ENCODE results near the gene SEC14L5. TPM values are rescaled to one million over a fixed set of nuclear protein-coding genes. Genes with fewer than 3 reads are reported as not detected.

The SEC14L5 gene
- total RNA-seq, 1 donor from 2014 or later, result not detected

- TF ChIP-seq, protein P1, sequence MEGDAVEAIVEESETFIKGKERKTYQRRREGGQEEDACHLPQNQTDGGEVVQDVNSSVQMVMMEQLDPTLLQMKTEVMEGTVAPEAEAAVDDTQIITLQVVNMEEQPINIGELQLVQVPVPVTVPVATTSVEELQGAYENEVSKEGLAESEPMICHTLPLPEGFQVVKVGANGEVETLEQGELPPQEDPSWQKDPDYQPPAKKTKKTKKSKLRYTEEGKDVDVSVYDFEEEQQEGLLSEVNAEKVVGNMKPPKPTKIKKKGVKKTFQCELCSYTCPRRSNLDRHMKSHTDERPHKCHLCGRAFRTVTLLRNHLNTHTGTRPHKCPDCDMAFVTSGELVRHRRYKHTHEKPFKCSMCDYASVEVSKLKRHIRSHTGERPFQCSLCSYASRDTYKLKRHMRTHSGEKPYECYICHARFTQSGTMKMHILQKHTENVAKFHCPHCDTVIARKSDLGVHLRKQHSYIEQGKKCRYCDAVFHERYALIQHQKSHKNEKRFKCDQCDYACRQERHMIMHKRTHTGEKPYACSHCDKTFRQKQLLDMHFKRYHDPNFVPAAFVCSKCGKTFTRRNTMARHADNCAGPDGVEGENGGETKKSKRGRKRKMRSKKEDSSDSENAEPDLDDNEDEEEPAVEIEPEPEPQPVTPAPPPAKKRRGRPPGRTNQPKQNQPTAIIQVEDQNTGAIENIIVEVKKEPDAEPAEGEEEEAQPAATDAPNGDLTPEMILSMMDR (IDR thresholded peaks at IDR 0.05), result no peak
- Mint-ChIP-seq H3K4me1 (ENCODE audit: unreplicated experiment) (no peaks in the 10 kb centered on the region), H3K9me3 (ENCODE audit: unreplicated experiment) (no peaks in the 10 kb centered on the region), H3K27ac (ENCODE audit: unreplicated experiment) (no peak within 1 kb of the TSS), H3K36me3 (ENCODE audit: unreplicated experiment) (no peaks in the 10 kb centered on the region), H3K4me3 (ENCODE audit: unreplicated experiment) (no peak within 1 kb of the TSS), H3K27me3 (ENCODE audit: unreplicated experiment) (peaks cover 39% of the 10 kb centered on the region)
- DNase-seq (ENCODE audit: extremely low spot score, unreplicated experiment), result no peak
Measured at GRCh38 chr16:5065813-5066212, 107.7 kb downstream of the SEC14L5 start, which contains the start of gene C16orf89. TSS of gene C16orf89 (minus strand) at chr16:5065956. CDS start at chr16:5065908, 48 bp downstream.

DNA sequence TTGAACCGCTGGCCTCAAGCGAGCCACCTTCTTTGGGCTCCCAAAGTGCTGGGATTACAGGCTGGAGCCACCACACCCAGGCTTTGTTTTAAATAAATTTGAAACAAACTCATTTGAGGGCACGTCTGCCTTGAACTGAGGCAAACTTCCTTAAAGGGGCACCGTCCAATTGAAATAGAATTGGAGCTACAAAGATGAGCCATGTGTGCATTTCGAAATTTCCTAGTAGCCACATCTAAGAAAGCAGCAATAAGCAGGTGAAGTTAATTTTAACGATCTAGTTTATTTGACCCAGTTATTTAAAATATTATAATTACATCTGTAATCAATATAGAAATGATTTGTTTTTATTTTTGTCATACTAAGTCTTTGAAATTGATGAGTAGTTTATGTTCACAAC, 108.4 kb downstream of the SEC14L5 start:
- Mint-ChIP-seq H3K4me3 (ENCODE audit: unreplicated experiment) (no peak overlapping the region), H3K9me3 (ENCODE audit: unreplicated experiment) (no peaks in the 10 kb centered on the region), H3K36me3 (ENCODE audit: unreplicated experiment) (no peaks in the 10 kb centered on the region), H3K27me3 (ENCODE audit: unreplicated experiment) (peaks cover 39% of the 10 kb centered on the region), H3K4me1 (ENCODE audit: unreplicated experiment) (peaks cover 5% of the 10 kb centered on the region), H3K27ac (ENCODE audit: unreplicated experiment) (no peak overlapping the region)
- TF ChIP-seq, protein P1 (IDR thresholded peaks at IDR 0.05), result no peak
- no peak for DNase-seq (ENCODE audit: extremely low spot score, unreplicated experiment)

Other genes starting within 250 kb of the SEC14L5 start
- 30.0 TPM in 2 replicates for gene ANKS3, start 224.1 kb upstream of the SEC14L5 start, total RNA-seq
- 1.2 and 1.7 TPM in 2 replicates for gene DNAAF8, start 223.8 kb upstream of the SEC14L5 start, total RNA-seq
- gene ZNF500, start 191.2 kb upstream of the SEC14L5 start, total RNA-seq, result 22.8 and 23.5 TPM in 2 replicates
- not detected in 2 replicates for gene SEPTIN12, start 170.0 kb upstream of the SEC14L5 start, total RNA-seq
- gene SMIM22, start 163.0 kb upstream of the SEC14L5 start, total RNA-seq, result not detected in 2 replicates
- 16.1 and 19.1 TPM in 2 replicates for gene ROGDI, start 155.7 kb upstream of the SEC14L5 start, total RNA-seq
- gene GLYR1, start 111.0 kb upstream of the SEC14L5 start, total RNA-seq, result 73.5 and 76.9 TPM in 2 replicates
- gene UBN1, start 110.8 kb upstream of the SEC14L5 start, total RNA-seq, result 50.3 and 50.8 TPM in 2 replicates
- 9.7 and 10.3 TPM in 2 replicates for gene PPL, start 21.2 kb upstream of the SEC14L5 start, total RNA-seq
- gene NAGPA, start 75.6 kb downstream of the SEC14L5 start, total RNA-seq, result 16.8 and 19.9 TPM in 2 replicates
- not detected in 2 replicates for gene C16orf89, start 107.6 kb downstream of the SEC14L5 start, total RNA-seq
- gene ALG1, start 113.5 kb downstream of the SEC14L5 start, total RNA-seq, result 31.6 and 36.5 TPM in 2 replicates
- 9.3 and 9.9 TPM in 2 replicates for gene EEF2KMT, start 139.5 kb downstream of the SEC14L5 start, total RNA-seq

Data from osteocyte (in vitro differentiated cells).